ENCODE results near the gene ANKRD49.

The ANKRD49 gene

DNA sequence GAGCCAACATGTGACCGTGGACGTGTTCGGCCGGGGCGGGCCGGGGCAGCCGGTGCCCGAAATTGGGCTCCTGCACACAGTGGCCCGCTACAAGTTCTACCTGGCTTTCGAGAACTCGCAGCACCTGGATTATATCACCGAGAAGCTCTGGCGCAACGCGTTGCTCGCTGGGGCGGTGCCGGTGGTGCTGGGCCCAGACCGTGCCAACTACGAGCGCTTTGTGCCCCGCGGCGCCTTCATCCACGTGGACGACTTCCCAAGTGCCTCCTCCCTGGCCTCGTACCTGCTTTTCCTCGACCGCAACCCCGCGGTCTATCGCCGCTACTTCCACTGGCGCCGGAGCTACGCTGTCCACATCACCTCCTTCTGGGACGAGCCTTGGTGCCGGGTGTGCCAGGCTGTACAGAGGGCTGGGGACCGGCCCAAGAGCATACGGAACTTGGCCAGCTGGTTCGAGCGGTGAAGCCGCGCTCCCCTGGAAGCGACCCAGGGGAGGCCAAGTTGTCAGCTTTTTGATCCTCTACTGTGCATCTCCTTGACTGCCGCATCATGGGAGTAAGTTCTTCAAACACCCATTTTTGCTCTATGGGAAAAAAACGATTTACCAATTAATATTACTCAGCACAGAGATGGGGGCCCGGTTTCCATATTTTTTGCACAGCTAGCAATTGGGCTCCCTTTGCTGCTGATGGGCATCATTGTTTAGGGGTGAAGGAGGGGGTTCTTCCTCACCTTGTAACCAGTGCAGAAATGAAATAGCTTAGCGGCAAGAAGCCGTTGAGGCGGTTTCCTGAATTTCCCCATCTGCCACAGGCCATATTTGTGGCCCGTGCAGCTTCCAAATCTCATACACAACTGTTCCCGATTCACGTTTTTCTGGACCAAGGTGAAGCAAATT is 51.7 kb downstream of the ANKRD49 start:
- no peak for DNase-seq

DNA sequence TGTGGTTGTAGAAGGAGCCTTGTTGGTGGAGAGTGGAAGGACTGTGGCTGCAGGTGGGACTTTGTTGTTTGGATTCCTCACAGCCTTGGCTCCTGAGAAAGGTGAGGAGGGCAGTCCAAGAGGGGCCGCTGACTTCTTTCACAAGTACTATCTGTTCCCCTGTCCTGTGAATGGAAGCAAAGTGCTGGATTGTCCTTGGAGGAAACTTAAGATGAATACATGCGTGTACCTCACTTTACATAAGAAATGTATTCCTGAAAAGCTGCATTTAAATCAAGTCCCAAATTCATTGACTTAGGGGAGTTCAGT is 52.3 kb downstream of the ANKRD49 start:
- DNase-seq = no peak

DNA sequence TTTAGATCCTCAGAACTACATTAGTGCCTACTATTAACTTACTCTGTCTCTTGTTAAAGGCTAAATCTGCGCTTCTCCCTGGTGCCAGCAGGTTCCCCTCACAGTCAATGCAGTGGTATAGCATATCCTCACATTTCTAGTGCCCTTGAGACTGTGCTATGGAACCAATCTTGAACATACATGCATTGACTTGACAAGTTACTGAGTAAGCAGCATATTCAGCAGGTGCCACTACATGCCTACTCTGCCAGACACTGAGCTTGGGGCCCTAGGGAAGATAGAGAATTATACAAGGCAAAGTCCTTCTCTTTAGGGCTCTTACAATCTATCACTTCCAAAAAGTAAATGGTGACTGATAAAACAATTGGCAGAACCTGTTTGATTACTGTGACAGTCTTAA is 53.1 kb downstream of the ANKRD49 start:
- DNase-seq = no peak

DNA sequence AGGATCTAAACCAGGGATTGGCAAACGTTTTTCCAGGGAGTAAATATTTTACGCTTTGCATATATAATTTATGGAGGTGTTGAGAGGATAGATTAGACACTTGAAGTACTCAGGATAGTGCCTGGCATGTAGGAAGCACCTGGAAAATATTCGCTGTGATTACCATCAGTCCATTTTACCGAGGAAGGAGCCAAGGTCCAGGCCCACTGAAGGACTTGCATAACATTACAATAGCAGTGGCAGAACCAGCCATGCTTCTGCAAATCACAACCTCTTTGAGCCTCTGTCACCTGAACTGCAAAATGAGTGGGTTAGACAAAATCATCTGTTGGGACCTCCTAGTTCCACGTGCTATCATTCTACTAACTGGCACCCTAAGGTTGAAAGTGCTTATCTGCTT is 55.4 kb downstream of the ANKRD49 start:
- DNase-seq = no peak
